Measurements from ENCODE around the gene INSRR.

INSRR gene

GRCh38 chr1:156874142-156874541 is 15.2 kb upstream of the INSRR start:
- DNase-seq (ENCODE audit: low read depth): no peak

- no peak for DNase-seq (ENCODE audit: low read depth)
These were observed 14.7 kb upstream of the INSRR start for GRCh38 chr1:156873659-156874058.

GRCh38 chr1:156869455-156869854 is 10.5 kb upstream of the INSRR start:
- DNase-seq (ENCODE audit: low read depth): no peak

DNA sequence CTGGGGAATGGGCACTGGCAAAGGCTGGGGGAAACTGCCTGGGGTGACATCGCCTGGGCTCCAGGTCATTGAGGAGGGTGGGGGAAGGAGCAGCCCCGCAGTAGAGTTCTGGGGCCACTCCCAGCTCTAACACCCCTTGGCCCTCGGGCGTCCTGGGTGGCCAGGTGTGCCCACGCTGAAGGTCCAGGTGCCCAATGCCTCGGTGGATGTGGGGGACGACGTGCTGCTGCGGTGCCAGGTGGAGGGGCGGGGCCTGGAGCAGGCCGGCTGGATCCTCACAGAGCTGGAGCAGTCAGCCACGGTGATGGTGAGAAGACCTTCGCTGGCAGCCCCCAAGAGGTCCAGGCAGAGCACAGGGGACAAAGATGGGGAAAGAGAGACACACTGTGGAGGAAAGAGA is 9.4 kb upstream of the INSRR start:
- DNase-seq (ENCODE audit: low read depth): no peak

- DNase-seq (ENCODE audit: low read depth): no peak
These were observed 7.5 kb upstream of the INSRR start for GRCh38 chr1:156866249-156866909.

GRCh38 chr1:156865865-156866248 is 6.9 kb upstream of the INSRR start:
- DNase-seq (ENCODE audit: low read depth): no peak

GRCh38 chr1:156865258-156865657 is 6.3 kb upstream of the INSRR start:
- no peak for DNase-seq (ENCODE audit: low read depth)

GRCh38 chr1:156864796-156865195 is 5.9 kb upstream of the INSRR start:
- no peak for DNase-seq (ENCODE audit: low read depth)

DNA sequence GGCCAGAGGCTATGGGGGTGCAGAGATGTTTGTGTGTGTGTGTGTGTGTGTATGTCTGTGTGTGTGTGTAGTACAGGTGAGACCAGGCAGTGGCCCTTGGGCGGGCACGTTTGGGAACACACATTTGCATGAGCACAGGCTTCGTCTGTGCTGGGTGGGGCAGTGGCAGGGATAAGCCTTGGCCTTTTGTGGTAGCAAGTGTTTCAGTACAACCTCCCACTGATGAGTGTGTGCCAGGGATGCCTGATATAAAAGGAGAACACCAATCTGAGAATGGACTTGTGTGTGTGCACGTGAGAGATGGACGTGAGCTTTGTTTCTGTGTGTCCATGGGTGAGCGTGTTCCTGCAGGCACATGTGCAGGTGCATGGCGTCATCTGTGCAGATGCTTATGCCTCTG is 4.7 kb upstream of the INSRR start:
- no peak for DNase-seq (ENCODE audit: low read depth)

- DNase-seq (ENCODE audit: low read depth): no peak
These were observed 4.2 kb upstream of the INSRR start for GRCh38 chr1:156862997-156863599.

DNA sequence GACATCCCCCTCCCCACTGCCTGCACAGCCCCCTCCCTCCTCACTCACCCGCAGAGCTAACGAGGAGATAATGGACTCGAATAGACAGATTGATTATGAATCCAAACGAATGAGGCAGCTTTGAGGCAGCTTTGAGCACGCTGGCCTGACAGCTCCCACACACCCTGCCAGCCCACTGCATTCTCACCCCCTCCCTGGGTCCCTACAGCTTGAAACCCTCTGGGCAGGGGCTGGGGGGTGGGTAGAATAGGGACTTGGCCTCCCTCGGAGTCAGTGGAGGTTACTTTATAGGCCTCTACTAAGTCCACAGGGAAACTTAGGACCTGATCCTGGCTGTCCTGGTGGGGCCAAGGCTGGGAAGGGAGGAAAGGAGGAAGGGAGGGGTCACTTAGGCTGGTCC is 3.7 kb upstream of the INSRR start:
- no peak for DNase-seq (ENCODE audit: low read depth)

DNA sequence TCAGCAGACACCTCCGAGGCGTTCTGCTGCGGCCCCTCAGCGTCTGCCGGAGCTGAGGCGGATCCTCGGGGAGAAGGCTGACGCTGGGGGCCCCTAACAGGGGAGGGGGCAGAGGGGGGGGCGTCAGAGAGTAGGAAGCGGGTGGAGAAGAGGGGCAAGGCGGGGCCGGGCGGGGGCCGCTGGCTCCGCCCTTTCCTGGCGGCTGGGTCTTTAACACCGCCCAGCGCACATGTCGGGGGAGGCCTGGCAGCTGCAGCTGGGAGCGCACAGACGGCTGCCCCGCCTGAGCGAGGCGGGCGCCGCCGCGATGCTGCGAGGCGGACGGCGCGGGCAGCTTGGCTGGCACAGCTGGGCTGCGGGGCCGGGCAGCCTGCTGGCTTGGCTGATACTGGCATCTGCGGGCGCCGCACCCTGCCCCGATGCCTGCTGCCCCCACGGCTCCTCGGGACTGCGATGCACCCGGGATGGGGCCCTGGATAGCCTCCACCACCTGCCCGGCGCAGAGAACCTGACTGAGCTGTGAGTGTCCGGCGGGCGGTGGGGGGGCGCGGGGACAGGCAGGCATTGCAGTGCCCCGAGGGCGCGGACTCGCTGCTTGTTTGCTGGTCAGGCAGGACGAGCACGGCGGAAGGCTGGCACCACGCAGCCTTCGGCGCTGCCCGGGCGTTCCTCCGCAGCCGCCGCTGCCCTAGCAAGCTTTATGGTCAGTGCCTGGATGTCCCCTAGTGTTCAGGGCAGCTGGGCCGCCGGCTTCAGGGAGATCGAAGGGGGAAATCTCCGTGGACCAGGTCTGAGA is 1.9 kb upstream of the INSRR start, which contains the start of gene NTRK1:
Gene NTRK1 (plus strand): TSS at position 238 of the 796 bp plus-strand sequence. CDS start 70 bp downstream, at position 308.
- DNase-seq (ENCODE audit: low read depth): peak; percentile 39

- DNase-seq (ENCODE audit: low read depth): peak; percentile 38
These were observed 1.3 kb upstream of the INSRR start for GRCh38 chr1:156860113-156860627.

DNA sequence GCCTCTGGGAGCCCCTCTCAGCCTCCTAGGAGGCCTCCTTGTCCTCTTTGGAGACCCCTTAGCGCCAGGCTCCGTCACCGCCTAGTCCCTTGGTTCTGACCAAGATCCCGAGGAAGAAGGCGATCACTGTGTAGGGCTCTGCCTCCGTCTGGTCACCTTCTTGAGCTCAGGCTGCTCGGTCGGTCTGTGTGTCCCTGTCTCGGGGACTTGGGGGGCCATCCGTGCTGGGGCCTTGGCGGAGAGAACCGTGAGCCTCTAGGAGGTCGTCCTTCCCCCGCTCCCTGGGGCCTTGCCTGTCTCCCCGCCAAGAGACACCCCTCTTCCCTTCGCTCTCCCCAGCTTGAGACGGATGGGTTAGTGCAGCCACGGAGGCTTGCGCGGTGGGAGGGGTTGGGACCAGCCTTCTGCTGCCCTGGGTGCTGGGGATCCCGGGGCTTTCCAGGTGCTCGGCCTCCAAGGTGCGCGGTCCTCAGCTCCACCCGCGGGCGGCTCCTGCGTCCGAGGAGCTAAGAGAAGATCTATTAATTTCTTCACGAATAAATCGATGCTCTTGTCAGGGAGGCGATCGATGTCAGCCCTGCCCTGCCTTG is 701 bp upstream of the INSRR start:
- DNase-seq (ENCODE audit: low read depth): no peak

DNA sequence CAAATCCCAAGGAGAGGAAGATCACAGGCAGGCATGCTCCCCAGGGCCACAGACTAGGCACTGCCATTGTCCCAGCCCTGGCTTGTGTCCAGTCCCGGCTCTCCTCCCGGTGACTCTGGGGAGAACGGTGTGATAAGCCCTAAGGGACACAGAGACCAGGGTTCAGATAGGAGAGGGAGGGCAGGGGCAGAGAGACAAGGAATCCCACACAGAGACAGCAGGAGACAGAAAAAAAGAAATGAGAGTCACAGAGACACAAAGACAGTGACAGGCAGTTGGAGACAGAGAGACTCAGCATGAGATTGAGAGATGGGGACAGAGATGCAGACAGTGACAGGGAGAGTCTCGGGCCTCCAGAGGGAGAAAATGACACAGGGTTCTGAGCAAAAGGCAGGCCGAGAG is 361 bp downstream of the INSRR start:
- DNase-seq (ENCODE audit: low read depth): no peak

GRCh38 chr1:156857532-156857931 is 1.4 kb downstream of the INSRR start:
- DNase-seq (ENCODE audit: low read depth): no peak

DNA sequence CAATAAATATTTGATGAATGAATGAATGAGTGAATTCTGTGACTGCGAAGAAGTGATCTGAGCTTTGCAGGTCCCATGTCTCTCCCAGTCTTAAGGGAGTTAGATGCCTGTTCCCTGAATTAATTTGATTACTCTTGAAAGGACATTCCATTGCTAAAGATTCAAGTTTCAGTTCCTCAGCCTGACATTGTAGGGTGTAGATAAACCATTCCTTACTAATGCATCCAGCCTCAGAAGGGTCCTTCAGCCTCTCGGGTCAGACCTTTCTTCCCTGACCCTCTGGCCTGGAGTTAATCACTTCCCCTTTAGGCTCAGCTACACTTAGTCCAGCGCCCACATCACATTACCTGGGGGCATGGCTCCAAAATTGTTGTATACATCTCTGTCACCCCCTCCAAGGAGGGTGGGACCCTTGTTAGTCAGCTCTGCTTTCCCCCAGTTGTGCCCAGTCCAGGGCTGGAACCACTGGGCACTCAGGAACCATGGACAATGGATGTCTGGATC is 2.6 kb downstream of the INSRR start:
- no peak for DNase-seq (ENCODE audit: low read depth)

GRCh38 chr1:156854634-156855033 is 4.3 kb downstream of the INSRR start:
- no peak for DNase-seq (ENCODE audit: low read depth)

- no peak for DNase-seq (ENCODE audit: low read depth)
These were observed 5.2 kb downstream of the INSRR start for GRCh38 chr1:156853761-156854160.

DNA sequence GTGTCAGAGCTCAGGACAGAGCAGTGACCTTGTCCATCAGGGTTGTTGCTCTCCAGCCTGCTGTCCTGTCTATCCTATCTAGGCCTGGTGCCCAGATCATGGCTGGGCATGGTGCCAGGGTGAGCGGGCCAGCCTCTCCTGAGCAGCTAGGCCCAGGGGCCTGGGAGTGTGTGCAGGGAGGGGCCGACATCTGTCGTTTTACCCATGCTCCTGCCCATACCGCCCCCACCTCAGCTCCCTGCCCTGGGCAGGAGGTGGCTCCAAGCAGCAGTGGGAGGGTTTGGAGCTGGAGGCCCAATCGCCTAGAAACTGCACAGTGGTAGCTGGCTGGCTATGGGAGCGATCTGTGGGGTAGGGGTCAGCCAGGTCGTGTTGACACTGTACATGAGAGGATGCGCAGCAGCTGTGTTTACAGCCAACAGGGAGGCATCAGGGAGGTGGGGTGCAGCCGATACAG is 6.5 kb downstream of the INSRR start:
- DNase-seq (ENCODE audit: low read depth): no peak

GRCh38 chr1:156851779-156852417 is 7.0 kb downstream of the INSRR start:
- DNase-seq (ENCODE audit: low read depth): no peak

DNA sequence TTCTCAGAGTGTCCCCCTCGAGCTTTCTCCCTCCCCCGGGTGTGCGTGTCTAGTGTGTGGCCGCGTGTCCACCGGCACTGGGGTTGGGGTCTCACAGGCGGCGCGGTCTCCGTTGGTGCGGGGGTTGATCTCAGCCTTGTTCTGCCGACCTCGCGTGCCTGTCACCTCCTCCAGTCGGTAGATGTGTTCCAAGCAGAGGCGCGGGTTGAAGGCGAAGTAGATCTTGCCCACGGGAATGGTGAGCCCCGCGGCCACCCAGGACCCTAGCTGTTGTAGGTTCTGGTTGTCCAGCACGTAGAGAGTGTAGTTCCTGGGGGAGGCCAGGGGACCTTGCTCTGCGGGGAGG is 9.8 kb downstream of the INSRR start:
- no peak for DNase-seq (ENCODE audit: low read depth)

Measured in stimulated activated CD8-positive, alpha-beta memory T cell treated with anti-CD3 and anti-CD28 coated beads, Interleukin-4, amount 100 ng/mL, for 24 hours (primary cell).